Neuronal stem cell (in vitro differentiated cells): ENCODE results near the gene SUPT4H1.

Experiments
- DNase-seq: peaks from one replicate; pipeline ENCODE4 v3.0.0-alpha.2; 2013; ENCODE audit warnings: low spot score
- H2AFZ ChIP-seq: one replicate; pipeline ENCODE4 v1.6.1; 2013; ENCODE audit warnings: mild to moderate bottlenecking, low read length, inconsistent platforms
- H2AK5ac ChIP-seq: 2 replicates; pipeline ENCODE4 v1.6.1; 2013; ENCODE audit warnings: low read depth, mild to moderate bottlenecking, inconsistent platforms, low read length, moderate library complexity, mixed read lengths
- H2BK120ac ChIP-seq: 2 replicates; pipeline ENCODE4 v1.6.1; 2013; ENCODE audit warnings: low read depth, mild to moderate bottlenecking, inconsistent platforms, low read length, moderate library complexity, mixed read lengths
- H2BK12ac ChIP-seq: one replicate; pipeline ENCODE4 v1.6.1; 2013; ENCODE audit warnings: low read length, inconsistent platforms
- H2BK15ac ChIP-seq: 2 replicates; pipeline ENCODE4 v1.6.1; 2013; ENCODE audit warnings: mild to moderate bottlenecking, low read length, inconsistent platforms, mixed read lengths
- H2BK5ac ChIP-seq: one replicate; pipeline ENCODE4 v1.6.1; 2013; ENCODE audit warnings: inconsistent platforms, mild to moderate bottlenecking, low read length, moderate library complexity
- H3K14ac ChIP-seq: one replicate; pipeline ENCODE4 v1.6.1; 2013; ENCODE audit warnings: low read length, inconsistent platforms
- H3K18ac ChIP-seq: 2 replicates; pipeline ENCODE4 v1.6.1; 2013; ENCODE audit warnings: low read length, inconsistent platforms
- H3K23ac ChIP-seq: 2 replicates; pipeline ENCODE4 v1.6.1; 2013; ENCODE audit warnings: low read depth, mild to moderate bottlenecking, mixed read lengths, low read length, inconsistent platforms; ENCODE audit not compliant: poor library complexity
- H3K27ac ChIP-seq: replicated peaks from 3 replicates; pipeline ENCODE4 v1.5.1; 2013; ENCODE audit warnings: low read length, inconsistent platforms
- H3K27me3 ChIP-seq, 3 experiments: 2 replicates each; pipeline ENCODE4 v1.6.1; 2013; ENCODE audit warnings: low read length in 3 of 3, mild to moderate bottlenecking in 2 of 3, inconsistent platforms in 1 of 3, low read depth in 1 of 3, mixed read lengths in 1 of 3, moderate library complexity in 1 of 3; ENCODE audit not compliant: control insufficient read depth in 3 of 3, insufficient read depth in 3 of 3
- H3K36me3 ChIP-seq, 2 donors: replicated peaks in 1 of 2; 2 replicates each; pipeline ENCODE4 v1.6.1; 2013; ENCODE audit warnings: low read length in 2 of 2; ENCODE audit not compliant: control insufficient read depth in 2 of 2, insufficient read depth in 2 of 2
- H3K4ac ChIP-seq: 2 replicates; pipeline ENCODE4 v1.6.1; 2013; ENCODE audit warnings: inconsistent platforms, mild to moderate bottlenecking, low read length, moderate library complexity
- H3K4me1 ChIP-seq, 2 donors: 1 replicate in 1 of 2; 2 replicates in 1 of 2; pipeline ENCODE4 v1.6.1; 2013; ENCODE audit warnings: low read length in 2 of 2, low read depth in 1 of 2; ENCODE audit not compliant: control insufficient read depth in 2 of 2, insufficient read depth in 1 of 2
- H3K4me2 ChIP-seq: one replicate; pipeline ENCODE4 v1.6.1; 2013; ENCODE audit warnings: mild to moderate bottlenecking, low read length, inconsistent platforms; ENCODE audit not compliant: insufficient read depth, poor library complexity, severe bottlenecking
- H3K4me3 ChIP-seq, 2 donors: 2 replicates each; pipeline ENCODE4 v1.5.1; 2013; ENCODE audit warnings: low read length in 2 of 2, mild to moderate bottlenecking in 2 of 2, inconsistent platforms in 1 of 2, moderate library complexity in 1 of 2
- H3K79me1 ChIP-seq: one replicate; pipeline ENCODE4 v1.6.1; 2013; ENCODE audit warnings: low read depth, mild to moderate bottlenecking, inconsistent platforms, low read length, moderate library complexity
- H3K9ac ChIP-seq: one replicate; pipeline ENCODE4 v1.6.1; 2013; ENCODE audit warnings: mild to moderate bottlenecking, low read depth, low read length, inconsistent platforms; ENCODE audit not compliant: poor library complexity
- H3K9me3 ChIP-seq, 2 donors: replicated peaks in 1 of 2; 2 replicates each; pipeline versions ENCODE3 to v1.6.1; 2013; ENCODE audit warnings: low read length in 2 of 2, mild to moderate bottlenecking in 2 of 2, inconsistent platforms in 1 of 2, low read depth in 1 of 2, mixed read lengths in 1 of 2, moderate library complexity in 1 of 2; ENCODE audit not compliant: control insufficient read depth in 2 of 2, insufficient read depth in 1 of 2
- H4K8ac ChIP-seq: one replicate; pipeline ENCODE4 v1.6.1; 2013; ENCODE audit warnings: low read depth, mild to moderate bottlenecking, inconsistent platforms, low read length, moderate library complexity
- H4K91ac ChIP-seq: one replicate; pipeline ENCODE4 v1.6.1; 2013; ENCODE audit warnings: low read length, low read depth, mild to moderate bottlenecking, inconsistent platforms; ENCODE audit not compliant: poor library complexity
- WGBS, 2 donors: extraction: QIAGEN DNeasy Blood & Tissue Kit; methylation state at CpG; one replicate each; pipeline ENCODE4 v1.1.7; 2013; ENCODE audit warnings: missing lambda C conversion rate in 2 of 2, mixed read lengths in 1 of 2; ENCODE audit not compliant: insufficient read length in 2 of 2, insufficient replicate concordance in 1 of 2; ENCODE audit errors: extremely low coverage in 2 of 2; 5-methylcytosine and 5-hydroxymethylcytosine counted together

Gene SUPT4H1

GRCh38 chr17:58308985-58309917 is 42.8 kb downstream of the SUPT4H1 start:
- Histone ChIP-seq H3K9ac (no peak overlapping the region), H3K27ac (no peak overlapping the region), H3K27me3 (peaks cover 0 to 23% (median 0%) of the 10 kb centered on the region in 3 experiments), H3K4ac (no peak overlapping the region), H4K91ac (no peak overlapping the region), H2BK15ac (no peak overlapping the region), H2AK5ac (peak overlapping the region; percentile 83), H3K4me3 (no peak overlapping the region), H3K79me1 (peaks cover 3% of the 10 kb centered on the region), H3K36me3 (peaks cover 0 to 6% of the 10 kb centered on the region in 2 donors), H3K23ac (no peak overlapping the region), H3K9me3 (no peaks in the 10 kb centered on the region), H2AFZ (peak overlapping the region; percentile 34), H2BK5ac (peak overlapping the region; percentile 75), H3K4me1 (peaks cover 0 to 9% of the 10 kb centered on the region in 2 donors), H3K18ac (no peak overlapping the region), H4K8ac (no peak overlapping the region), H2BK120ac (peak overlapping the region; percentile 47), H3K4me2 (no peak overlapping the region), H2BK12ac (no peak overlapping the region), H3K14ac (no peak overlapping the region)
- whole genome bisulfite sequencing, 2 donors: no CpG with 5 or more reads among the region's 21 CpGs
- DNase-seq: no peak

GRCh38 chr17:58308173-58308984 is 43.6 kb downstream of the SUPT4H1 start:
- H3K18ac ChIP-seq: peak overlapping the region; percentile 48
- peak overlapping the region; percentile 34 for H2AFZ ChIP-seq
- H3K36me3 ChIP-seq: peaks cover 0 to 6% of the 10 kb centered on the region in 2 donors
- DNase-seq: no peak
- peak overlapping the region; percentile 75 for H2BK15ac ChIP-seq
- no peak overlapping the region for H4K91ac ChIP-seq
- peak overlapping the region; percentile 56 for H3K14ac ChIP-seq
- peak overlapping the region; percentile 11 for H3K4me2 ChIP-seq
- no peak overlapping the region for H3K9ac ChIP-seq
- WGBS, 2 donors: no CpG with 5 or more reads among the region's 32 CpGs
- H2BK12ac ChIP-seq: peak overlapping the region; percentile 58
- H3K9me3 ChIP-seq: no peaks in the 10 kb centered on the region
- H2BK5ac ChIP-seq: peak overlapping the region; percentile 75
- peak overlapping the region; percentile 73 for H3K23ac ChIP-seq
- H3K4me3 ChIP-seq: no peak overlapping the region
- H3K27ac ChIP-seq: no peak overlapping the region
- peak overlapping the region; percentile 83 for H2AK5ac ChIP-seq
- H3K4ac ChIP-seq: no peak overlapping the region
- H3K4me1 ChIP-seq: peaks cover 0 to 11% of the 10 kb centered on the region in 2 donors
- H2BK120ac ChIP-seq: peak overlapping the region; percentile 47
- peak overlapping the region; percentile 96 for H4K8ac ChIP-seq
- H3K79me1 ChIP-seq: peaks cover 3% of the 10 kb centered on the region
- peaks cover 0 to 23% (median 0%) of the 10 kb centered on the region in 3 experiments for H3K27me3 ChIP-seq

- Histone ChIP-seq H2BK15ac (peak overlapping the region; percentile 75), H3K36me3 (peaks cover 0 to 6% of the 10 kb centered on the region in 2 donors), H2BK12ac (peak overlapping the region; percentile 58), H3K23ac (peak overlapping the region; percentile 73), H3K9ac (peak overlapping the region; percentile 66), H2AFZ (no peak overlapping the region), H2AK5ac (no peak overlapping the region), H3K27ac (no peak overlapping the region), H3K18ac (peak overlapping the region; percentile 48), H2BK120ac (no peak overlapping the region), H3K4me1 (peaks cover 0 to 11% of the 10 kb centered on the region in 2 donors), H4K8ac (peak overlapping the region; percentile 96), H3K4me3 (peak overlapping the region in 1 of 2 donors; percentile 6), H2BK5ac (peak overlapping the region; percentile 13), H3K14ac (peak overlapping the region; percentile 56), H3K4ac (no peak overlapping the region), H3K9me3 (no peaks in the 10 kb centered on the region), H3K27me3 (peaks cover 0 to 23% (median 0%) of the 10 kb centered on the region in 3 experiments), H3K4me2 (peak overlapping the region; percentile 11), H3K79me1 (peaks cover 3% of the 10 kb centered on the region), H4K91ac (no peak overlapping the region)
- DNase-seq: no peak
- WGBS, 2 donors: no CpG with 5 or more reads among the region's 20 CpGs
These were observed 44.4 kb downstream of the SUPT4H1 start for GRCh38 chr17:58307468-58308172.
